GM19395 (cell line): ENCODE measurements around the gene ARHGDIG.

ENCODE experiments used
- ATAC-seq: cut with Tn5 transposase; IDR thresholded peaks from one replicate; pipeline ENCODE4 v1.9.1; 2021; ENCODE audit warnings: mild to moderate bottlenecking, moderate library complexity; ENCODE audit not compliant: unreplicated experiment

Gene ARHGDIG

DNA sequence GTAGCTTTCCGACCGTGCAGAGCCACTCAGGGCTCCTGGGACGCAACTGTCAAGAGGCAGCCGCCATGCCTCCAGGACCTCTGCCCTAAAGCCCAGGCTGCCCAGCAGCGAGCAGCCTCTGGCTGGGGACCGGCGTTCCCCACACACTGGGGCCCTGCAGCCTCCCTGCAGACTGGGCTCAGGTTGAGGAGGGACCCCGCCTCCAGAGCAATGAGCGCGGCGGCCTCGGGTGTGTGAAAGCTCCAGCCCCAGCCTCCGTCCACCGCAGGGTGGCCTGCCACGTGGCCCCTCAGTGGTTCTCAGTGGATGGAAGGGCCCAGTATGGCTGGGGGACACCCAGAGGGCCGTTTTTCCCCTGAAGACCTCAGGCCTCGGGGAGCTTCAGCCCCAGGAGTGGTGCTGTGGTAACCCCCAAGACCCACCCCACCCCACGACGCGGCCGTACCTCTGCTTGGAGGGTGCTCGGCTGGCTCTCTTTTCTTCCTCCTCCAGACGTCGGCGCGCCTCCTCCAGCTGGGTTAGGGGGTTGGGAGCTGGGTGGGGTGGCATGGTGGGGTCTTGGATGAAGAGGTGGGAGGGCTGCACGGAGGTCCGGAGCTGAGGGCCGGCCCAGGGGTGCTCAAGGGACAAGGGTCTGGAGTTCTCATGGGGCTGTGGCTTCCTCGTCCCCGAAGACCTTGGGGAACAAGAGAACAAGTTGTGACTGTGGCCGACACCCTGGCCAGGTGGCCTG, 12.8 kb downstream of the ARHGDIG start:
- ATAC-seq, result no peak

DNA sequence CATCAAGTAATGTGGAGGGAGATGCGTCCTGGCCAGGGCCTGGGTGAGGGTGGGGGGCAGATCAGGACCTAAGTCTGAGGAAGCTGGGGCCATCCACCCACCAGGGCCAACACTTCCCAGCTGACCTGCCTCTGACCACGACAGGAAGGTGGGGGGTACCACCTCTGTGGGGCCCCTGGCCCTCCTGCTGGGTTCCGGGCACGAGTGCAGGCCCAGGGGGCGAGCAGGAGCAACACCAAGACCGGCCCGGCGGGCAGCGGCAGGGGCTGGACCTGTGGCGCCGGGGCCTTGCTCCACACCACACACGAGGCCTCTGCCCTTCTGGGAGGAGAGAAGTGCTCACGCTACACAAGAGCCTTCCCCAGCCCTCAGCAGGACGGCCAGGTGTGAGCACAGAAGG, 15.9 kb downstream of the ARHGDIG start:
- no peak for ATAC-seq

DNA sequence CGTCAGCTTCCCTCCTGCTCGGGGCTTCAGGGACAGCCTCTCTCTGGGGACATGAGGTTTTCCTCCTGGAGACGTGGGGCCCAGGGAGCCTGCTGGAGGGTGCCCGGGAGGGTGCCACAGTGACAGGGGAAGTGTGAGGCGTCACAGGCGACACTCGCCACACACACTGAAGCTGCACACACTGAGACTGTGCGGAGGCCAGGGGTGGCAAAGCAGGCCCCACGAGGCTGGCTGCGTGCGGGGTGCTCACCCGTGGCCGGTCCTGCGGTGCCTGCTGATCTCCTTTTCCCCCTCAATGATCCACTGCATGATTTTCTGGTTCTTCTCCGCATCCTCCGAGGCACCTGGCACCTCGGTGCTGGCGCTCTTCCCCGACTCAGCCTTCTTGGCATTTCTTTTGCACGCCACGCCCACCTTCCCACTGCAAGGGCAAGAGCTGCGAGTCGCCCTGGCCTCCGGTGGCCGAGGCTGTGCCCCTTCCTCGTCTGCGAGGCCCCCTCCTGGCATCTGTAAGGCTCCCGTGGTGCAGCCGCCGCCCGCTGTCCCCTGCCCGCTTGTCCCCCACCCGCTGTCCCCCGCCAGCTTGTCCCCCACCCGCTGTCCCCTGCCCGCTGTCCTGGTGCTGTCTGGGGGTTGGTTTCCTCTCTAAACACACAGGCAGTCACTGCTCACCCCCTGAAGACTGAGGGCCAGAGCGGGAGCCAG, 16.6 kb downstream of the ARHGDIG start:
- no peak for ATAC-seq

DNA sequence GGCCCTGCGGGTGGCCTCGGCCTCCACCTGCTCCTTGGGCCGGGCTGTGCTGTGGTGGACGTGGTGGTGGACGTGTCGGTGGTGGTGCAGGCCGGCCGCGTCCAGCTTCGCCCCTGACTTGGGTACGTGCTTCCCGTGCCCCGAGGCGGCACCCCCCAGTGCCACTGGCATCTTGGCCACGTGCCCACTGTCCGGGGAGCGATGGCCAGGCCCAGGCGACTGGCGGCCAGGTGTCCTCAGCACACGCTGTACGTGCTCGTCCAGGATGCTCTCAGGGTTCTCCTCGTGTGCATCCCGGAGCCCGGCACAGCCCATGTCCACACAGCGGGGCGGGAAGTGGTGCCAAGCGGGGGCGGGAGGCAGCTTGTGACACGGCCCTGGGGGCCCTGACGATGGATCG, 17.4 kb downstream of the ARHGDIG start:
- ATAC-seq, result no peak

DNA sequence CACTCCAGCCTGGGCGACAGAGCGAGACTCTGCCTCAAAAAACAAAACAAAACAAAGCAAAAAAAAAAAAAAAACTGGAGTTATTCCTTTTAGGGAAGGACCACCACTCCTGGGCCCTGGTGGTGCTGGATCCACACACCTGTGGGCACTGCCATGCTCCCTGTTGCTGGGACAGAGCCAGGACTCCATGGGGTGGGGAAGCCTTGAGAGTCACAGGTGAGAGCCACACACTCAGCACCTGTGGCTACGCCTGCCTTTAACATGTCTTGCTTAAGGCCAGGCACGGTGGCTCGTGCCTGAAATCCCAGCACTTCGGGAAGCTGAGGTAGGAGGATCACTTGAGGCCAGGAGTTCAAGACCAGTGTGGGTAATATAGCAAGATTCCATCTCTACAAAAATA, 20.8 kb downstream of the ARHGDIG start:
- ATAC-seq, result no peak

DNA sequence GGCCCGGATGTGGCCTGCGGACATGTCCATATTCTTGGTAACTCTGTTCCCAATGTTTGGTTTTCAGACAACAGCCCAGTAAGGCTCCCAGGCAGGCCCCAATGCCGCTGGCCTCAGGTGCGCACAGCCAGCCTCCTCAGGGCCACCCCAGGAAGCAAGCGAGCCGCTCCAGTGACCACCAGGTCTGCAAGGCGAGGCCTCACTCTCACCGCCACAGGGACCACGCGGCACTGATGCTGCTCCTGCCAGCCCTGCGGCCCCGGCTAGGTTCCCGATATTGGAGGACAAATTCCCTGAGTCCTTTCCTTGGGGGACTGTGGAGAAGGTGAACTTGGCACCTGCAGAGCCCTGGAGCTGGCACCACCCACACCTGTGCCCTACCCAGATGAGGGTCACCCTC, 21.6 kb downstream of the ARHGDIG start:
- ATAC-seq, result no peak

DNA sequence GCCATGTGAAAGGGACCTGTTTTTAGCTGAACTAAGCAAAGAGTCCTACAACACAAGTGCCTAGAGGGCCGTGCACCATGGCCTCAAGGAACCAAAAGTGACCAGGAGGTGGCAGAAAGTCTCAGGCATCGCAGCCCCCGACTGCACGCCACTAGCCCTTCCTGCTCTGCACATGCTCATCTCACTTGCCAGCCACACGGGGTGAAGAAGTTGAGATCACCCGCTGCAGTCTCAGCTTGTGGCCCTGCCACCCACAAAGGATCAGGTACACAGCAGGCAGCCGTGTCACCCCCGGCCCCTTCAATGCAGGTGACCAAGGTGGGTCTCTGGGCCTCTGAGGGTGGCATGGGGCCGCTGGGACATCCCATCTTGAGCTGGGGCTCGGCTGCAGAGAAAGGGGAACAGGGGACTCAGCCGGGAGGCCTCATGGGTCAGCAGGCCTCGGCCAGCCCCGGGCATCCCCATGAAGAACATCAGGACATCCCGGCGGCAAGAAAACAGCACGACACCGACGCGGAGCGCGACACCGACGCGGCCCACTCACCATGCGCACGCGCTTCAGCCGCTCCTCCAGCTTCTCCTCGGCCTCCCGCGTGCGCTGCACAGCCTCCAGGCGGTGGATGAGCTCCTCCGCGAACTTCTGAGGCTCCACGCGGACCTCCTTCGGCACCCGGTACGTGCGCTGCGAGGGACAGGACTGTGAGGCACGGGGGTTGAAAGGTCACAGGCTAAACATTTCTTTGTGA, 23.5 kb downstream of the ARHGDIG start:
- ATAC-seq, result no peak

DNA sequence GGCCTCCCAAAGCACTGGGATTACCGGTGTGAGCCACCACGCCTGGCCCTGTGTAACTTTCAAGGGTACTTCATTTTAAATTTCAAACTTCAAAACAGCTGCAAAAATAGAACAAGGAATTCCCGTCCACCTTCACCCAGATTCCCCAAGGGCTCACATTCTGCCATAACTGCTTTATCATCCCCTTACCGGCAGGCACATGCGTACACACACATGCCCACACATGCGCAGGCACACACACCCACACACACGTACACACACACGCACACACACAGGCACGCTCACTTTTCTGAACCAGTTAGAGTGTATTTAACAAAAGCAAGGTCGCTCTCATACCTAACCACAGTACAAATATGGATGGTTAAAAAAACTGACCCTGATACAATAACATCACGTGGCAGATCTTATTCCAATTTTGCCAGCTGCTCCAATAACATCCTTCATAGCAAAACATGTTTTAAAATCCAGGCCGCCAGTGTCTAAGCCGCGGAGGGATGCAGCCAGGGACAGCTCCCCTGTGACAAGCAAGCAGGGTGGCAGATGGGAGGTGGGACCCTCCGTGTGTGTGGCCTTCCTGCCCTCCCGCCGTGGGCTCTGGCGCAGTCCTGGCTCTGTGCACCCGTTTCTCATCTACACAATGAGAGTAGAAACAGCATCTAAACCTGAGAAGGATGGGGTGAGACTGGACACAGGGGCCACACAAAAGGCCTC, 25.7 kb downstream of the ARHGDIG start:
- no peak for ATAC-seq

DNA sequence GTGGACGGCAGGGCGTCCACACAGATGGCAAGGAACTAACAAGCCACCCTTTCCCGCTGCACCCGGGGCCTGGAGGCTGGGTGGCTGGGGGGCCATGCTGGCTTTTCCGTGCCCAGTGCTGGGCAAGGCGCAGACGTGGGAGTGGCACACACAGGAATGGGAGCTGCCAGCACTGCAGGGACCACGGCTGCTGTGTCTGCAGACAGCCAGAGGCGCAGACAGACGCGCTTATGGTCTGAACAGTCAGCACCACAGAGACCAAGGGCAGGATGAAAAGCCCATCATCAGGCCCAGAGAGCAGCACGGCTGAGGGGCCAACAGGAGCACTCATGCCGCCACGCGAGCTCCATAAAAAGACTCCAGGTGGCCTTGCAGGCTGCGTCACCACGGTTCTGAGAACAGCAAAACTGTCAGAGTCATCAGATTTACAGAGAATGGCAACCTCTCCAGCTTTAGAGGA, 26.6 kb downstream of the ARHGDIG start:
- no peak for ATAC-seq

DNA sequence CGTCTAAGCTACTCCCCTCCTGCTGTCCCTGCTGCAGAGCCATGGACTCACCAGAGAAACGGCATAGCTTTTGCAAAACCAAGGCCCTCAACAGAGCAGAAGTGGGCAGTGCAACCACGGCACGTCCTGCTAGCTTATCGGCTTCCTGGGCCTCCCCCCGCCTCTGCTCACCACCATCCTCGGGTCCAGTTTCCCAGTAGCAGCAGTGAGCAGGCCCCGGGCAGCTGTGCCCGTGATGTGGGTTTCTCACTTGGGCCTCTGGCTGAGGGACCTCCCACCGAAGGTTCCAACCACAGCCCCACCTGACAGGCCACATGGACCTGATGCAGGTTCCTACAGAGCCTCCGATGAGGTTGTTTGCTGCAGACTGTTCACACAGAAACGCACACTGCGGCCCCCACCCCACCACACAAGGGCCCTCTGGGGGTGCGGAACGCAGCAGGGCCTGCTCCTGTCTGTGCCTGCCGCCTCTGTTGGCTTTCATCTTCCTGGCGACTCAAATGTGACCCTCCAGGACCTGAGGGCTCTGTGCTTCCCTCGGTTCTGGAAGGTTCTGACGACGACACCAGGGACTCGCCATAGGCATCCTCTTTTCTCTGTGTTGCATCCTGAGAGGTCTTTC, 27.4 kb downstream of the ARHGDIG start:
- no peak for ATAC-seq

DNA sequence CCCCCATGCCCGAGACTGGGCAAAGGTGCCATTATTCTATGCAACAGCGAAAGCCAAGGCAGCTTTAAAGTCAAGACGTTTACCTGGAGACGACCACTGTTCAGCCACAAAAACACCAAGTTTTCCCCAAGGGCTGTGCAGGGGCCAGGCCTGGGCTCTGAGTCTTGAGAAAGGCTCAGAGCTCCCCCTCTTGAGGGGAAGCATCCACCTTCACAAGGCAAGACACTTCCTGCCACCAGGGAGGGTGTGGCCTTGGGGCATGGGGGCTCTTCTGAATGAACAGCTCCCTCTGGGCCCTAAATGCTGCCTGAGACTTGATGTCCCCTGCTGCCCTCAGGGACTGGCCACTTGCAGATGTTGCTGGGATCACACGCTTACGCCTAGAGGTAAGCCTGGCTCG, 29.1 kb downstream of the ARHGDIG start:
- no peak for ATAC-seq

DNA sequence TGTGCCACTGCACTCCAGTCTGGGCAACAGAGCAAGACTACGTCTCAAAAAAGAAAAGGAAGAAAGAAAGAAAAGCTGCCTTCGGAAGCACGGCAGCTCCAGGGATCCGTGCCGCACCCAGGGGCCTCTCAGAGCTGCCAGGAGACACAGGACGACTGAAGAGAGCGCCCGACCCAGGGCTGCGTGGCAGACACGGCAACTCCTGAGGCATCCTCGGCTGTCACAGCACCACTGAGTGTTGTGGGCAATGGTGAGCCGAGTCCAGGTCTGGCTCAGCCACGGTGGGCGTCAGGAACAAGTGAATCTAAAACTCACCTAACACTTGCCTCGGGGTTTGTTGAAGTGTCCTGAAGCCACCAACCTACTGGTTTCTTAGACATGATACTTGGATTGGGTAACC, 31.3 kb downstream of the ARHGDIG start:
- ATAC-seq, result no peak

DNA sequence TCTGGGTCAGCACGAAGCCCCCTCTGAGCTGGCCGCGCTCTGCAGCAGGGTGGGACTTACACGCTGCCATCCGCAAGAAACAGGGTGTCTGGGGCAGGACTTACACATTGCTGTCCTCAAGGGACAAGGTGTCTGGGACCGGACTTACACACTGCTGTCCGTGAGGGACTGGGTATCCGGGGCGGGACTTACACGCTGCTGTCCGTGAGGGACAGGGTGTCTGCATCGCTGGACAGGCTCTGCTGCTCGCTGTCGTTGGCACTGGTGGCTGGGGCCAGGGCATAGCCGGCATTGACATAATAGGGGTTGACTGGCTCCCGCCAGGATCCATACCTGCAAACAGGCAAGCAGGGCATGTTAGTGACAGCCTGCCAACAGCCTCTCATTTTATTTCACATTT, 34.0 kb downstream of the ARHGDIG start:
- no peak for ATAC-seq

DNA sequence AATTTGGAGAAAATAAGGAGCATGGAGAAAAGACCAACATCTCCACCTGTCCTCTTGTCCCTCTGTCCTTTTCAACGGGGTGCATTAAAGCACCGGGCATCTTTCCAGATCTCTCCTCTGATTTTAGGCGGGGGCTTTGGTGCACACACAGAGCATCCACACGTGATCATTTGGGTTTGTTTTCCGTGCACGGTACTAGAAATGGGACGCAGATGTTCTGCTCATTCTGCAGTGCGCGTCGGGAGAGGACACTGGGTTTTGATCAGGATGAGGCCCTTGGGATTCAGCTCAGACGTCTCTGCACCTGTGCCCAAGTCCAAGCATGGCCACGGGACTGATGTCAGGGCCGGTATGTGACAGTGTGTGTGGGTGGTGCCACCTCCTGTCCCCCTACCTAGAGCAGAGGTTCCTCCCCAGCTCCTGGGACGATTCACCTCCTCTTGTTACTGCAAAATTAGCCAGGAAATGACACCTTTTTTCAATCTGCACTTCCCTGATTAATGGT, 34.5 kb downstream of the ARHGDIG start:
- ATAC-seq, result no peak

DNA sequence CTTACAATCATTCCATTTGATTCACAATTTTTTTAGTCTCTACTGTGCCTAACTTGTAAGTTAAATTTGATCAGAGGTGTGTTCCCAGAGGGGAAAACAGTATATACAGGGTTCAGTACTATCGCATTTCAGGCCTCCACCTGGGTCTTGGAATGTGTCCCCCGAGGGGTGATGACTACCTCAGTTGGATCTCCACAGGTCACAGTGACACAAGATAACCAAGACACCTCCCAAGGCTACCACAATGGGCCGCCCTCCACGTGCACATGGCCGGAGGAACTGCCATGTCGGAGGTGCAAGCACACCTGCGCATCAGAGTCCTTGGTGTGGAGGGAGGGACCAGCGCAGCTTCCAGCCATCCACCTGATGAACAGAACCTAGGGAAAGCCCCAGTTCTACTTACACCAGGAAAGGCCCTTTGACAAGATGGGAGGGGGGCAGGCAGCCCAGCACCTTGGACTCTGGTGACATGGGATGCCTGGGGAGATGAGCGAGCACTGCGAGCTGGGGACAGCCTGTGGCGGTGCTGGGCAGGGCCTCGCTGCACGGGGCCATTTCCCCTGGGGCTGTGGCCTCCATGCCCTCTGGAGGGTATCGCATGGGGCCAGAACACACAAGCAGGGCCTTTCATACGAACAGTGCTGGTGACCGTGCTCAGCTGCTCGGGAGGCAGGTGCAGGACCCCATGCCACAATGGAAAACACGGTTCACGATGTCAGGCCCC, 36.5 kb downstream of the ARHGDIG start:
- ATAC-seq, result no peak

DNA sequence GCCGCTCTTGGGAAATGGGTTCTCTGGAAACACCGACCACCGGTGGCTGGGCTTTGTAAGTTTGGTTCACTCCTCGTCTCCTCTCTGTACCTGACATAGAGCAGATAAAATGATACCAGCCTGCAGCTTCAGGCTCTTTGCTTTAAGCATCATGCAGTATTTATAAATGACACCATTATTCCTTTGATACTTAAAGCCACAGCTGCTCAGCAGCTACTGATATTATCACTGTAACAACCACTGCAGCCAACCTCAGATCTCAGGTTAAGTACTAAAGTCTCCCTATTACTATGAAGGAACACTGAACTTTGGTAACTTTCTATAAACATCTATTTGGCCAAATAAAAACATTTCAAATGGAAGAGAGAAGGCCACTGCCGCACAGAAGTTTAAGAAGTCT, 37.2 kb downstream of the ARHGDIG start:
- ATAC-seq, result no peak

DNA sequence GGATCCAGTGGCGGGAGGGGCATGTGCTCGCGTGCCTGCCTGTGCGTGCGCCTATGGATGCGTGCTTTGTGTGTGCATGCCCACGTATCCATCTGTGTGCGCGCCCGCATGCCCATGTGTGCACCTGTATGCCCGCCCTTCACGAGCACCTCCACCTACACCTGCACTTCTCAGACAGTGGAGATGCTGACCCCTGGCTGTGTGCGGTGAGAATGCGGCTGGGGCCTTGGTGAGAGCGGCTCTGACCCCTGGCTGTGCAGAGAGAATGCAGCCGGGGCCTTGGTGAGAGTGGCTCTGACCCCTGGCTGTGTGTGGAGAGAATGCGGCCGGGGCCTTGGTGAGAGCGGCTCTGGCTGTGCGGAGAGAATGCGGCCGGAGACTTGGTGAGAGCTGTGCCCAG, 38.2 kb downstream of the ARHGDIG start:
- ATAC-seq, result no peak

DNA sequence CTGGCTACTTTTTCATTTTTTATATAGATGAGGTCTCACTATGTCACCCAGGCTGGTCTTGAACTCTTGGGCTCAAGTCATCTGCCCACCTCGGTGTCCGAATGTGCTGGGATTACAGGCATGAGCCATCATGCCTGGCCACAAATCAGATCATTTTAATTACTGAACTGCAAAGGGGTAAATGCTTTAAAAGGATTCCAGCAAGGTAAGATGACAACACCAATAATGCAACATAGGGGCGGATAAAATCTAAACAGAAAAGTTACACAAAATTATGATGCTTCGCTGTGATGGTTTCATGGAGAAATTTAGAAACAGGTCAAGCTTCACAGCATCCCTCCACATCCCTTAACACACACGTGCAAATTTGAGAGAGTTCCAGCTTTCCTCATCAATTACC, 39.8 kb downstream of the ARHGDIG start:
- no peak for ATAC-seq

DNA sequence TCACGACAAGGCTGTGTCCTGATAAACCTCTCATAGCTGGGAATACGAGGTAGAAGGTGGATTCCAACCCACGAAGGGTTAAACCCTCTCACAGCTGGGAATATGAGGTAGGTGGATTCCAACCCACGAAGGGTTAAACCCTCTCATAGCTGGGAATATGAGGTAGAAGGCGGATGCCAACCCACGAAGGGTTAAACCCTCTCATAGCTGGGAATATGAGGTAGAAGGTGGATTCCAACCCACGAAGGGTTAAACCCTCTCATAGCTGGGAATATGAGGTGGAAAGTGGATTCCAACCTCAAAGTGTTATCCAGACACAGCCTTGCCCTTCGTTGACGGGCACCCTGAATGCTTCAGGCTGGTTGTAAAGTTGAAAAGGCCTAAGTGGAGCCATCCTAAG, 41.1 kb downstream of the ARHGDIG start:
- no peak for ATAC-seq
